ENCODE data around the gene NOX1. TPM values are rescaled to one million over a fixed set of nuclear protein-coding genes. Genes with fewer than 3 reads are reported as not detected.

NOX1 gene
- total and polyA plus RNA-seq, 10 donors = 0.06 TPM; not detected in 9

GRCh38 chrX:100864657-100865391, 9.3 kb downstream of the NOX1 start:
- no peak for TF ChIP-seq POLR2AphosphoS5 (IDR thresholded peaks at IDR 0.05)
- no peak for TF ChIP-seq POLR2A (IDR thresholded peaks at IDR 0.05)
- TF ChIP-seq, protein P1, sequence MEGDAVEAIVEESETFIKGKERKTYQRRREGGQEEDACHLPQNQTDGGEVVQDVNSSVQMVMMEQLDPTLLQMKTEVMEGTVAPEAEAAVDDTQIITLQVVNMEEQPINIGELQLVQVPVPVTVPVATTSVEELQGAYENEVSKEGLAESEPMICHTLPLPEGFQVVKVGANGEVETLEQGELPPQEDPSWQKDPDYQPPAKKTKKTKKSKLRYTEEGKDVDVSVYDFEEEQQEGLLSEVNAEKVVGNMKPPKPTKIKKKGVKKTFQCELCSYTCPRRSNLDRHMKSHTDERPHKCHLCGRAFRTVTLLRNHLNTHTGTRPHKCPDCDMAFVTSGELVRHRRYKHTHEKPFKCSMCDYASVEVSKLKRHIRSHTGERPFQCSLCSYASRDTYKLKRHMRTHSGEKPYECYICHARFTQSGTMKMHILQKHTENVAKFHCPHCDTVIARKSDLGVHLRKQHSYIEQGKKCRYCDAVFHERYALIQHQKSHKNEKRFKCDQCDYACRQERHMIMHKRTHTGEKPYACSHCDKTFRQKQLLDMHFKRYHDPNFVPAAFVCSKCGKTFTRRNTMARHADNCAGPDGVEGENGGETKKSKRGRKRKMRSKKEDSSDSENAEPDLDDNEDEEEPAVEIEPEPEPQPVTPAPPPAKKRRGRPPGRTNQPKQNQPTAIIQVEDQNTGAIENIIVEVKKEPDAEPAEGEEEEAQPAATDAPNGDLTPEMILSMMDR (IDR thresholded peaks at IDR 0.05 in 8 of 11, conservative IDR thresholded peaks at IDR 0.05 in 3 of 11) = no peak
- WGBS, 5 donors = 69 to 83% (median 81%) methylated on average over 2 of the region's 2 CpGs
- Histone ChIP-seq H3K27ac (no peak overlapping the region), H3K9me3 (no peaks in the 10 kb centered on the region), H3K4me3 (no peak overlapping the region), H3K4me1 (no peaks in the 10 kb centered on the region), H3K36me3 (no peaks in the 10 kb centered on the region), H3K27me3 (replicated peaks in 1 of 7) (peaks cover 0 to 8% (median 0%) of the 10 kb centered on the region in 7 donors)
- no peak for DNase-seq
- intact Hi-C loops (cut with DNase I; ENCODE audit: low total_unique reads) = no loop called here

DNA sequence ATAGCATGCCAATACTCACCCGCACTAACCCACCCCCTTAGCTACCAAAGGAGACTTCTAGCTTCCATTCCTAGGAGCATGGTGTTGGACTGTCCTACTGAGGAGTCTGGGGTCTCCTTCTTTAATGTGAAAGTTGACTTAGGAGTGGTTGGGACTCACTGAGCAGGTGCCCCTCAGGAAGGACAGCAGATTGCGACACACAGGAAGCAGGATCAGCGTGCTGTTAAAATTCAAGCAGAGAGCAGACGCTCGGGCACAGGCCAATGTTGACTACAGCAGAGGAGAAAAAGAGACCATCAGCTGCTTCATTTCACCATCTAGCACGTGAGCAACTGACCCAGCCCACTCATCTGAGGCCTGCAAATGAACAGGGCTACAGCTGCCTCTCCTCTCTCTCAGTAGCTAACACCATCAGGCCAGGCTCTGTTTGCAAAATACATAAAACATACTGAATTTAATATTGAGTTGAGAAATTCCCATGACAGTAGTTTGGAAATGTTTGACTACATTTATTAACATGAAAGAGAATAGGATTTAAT, 10.8 kb downstream of the NOX1 start:
- no peak overlapping the region for H3K4me3 ChIP-seq
- H3K27me3 ChIP-seq (replicated peaks in 1 of 7) = peaks cover 0 to 8% (median 0%) of the 10 kb centered on the region in 7 donors
- no peak for DNase-seq
- H3K9me3 ChIP-seq = no peaks in the 10 kb centered on the region
- no peaks in the 10 kb centered on the region for H3K4me1 ChIP-seq
- intact Hi-C loops (cut with DNase I; ENCODE audit: low total_unique reads) = no loop called here
- no peaks in the 10 kb centered on the region for H3K36me3 ChIP-seq
- 48 to 57% (median 51%) methylated on average over 4 to 6 of the region's 6 CpGs for WGBS, 5 donors
- TF ChIP-seq POLR2A (IDR thresholded peaks at IDR 0.05) (no peak), POLR2AphosphoS5 (IDR thresholded peaks at IDR 0.05) (no peak)
- TF ChIP-seq, protein P1 (IDR thresholded peaks at IDR 0.05 in 8 of 11, conservative IDR thresholded peaks at IDR 0.05 in 3 of 11) = no peak
- H3K27ac ChIP-seq = no peak overlapping the region

- TF ChIP-seq POLR2AphosphoS5 (IDR thresholded peaks at IDR 0.05) = no peak
- TF ChIP-seq, protein P1 (IDR thresholded peaks at IDR 0.05 in 8 of 11, conservative IDR thresholded peaks at IDR 0.05 in 3 of 11) = no peak
- TF ChIP-seq POLR2A (IDR thresholded peaks at IDR 0.05) = no peak
- Histone ChIP-seq H3K4me3 (no peak overlapping the region), H3K27me3 (replicated peaks in 1 of 7) (no peaks in the 10 kb centered on the region), H3K27ac (no peak overlapping the region), H3K9me3 (peaks cover 0 to 8% (median 0%) of the 10 kb centered on the region in 8 donors), H3K36me3 (no peaks in the 10 kb centered on the region), H3K4me1 (no peaks in the 10 kb centered on the region)
- DNase-seq = no peak
- WGBS, 5 donors = 56 to 80% (median 68%) methylated on average over 2 of the region's 2 CpGs
- intact Hi-C loops (cut with DNase I; ENCODE audit: low total_unique reads) = no loop called here
Measured at GRCh38 chrX:100852810-100853209, 21.3 kb downstream of the NOX1 start.

DNA sequence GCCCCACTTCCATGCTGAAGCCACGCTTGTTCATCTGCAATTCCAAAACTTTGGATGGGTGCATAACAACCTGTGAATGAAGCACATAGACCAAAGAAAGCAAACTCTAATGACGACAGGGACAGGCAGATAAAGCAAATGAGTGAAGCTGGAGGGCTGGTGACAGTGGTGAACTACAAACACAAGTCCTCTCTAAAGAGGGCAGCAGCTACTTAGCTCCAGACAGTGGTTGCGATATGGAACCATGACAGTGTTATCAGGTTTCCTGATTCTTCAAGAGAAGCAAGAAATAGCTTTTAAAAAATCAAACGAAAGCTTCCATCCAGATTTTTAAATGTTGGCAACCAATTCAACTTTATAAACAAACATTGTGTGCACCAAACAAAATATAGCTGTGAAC, 23.8 kb downstream of the NOX1 start:
- intact Hi-C loops (cut with DNase I; ENCODE audit: low total_unique reads) = no loop called here
- 60 to 98% (median 78%) methylated on average over 4 of the region's 4 CpGs for WGBS, 5 donors
- TF ChIP-seq, protein P1 (IDR thresholded peaks at IDR 0.05 in 8 of 11, conservative IDR thresholded peaks at IDR 0.05 in 3 of 11) = no peak
- TF ChIP-seq POLR2AphosphoS5 (IDR thresholded peaks at IDR 0.05) (no peak), POLR2A (IDR thresholded peaks at IDR 0.05) (no peak)
- Histone ChIP-seq H3K4me1 (no peaks in the 10 kb centered on the region), H3K27me3 (replicated peaks in 1 of 7) (no peaks in the 10 kb centered on the region), H3K9me3 (no peaks in the 10 kb centered on the region), H3K4me3 (no peak overlapping the region), H3K36me3 (no peaks in the 10 kb centered on the region), H3K27ac (no peak overlapping the region)
- DNase-seq = no peak
